Trophoblast cell (in vitro differentiated cells and primary cell): ENCODE measurements around the gene RAB9B.

Source experiments
- DNase-seq, 2 donors: peaks; one replicate each; pipeline ENCODE4 v3.0.0-alpha.2; 2016
- H2AFZ ChIP-seq: 2 replicates; pipeline ENCODE4 v1.6.1; 2013; ENCODE audit warnings: low read length, moderate library complexity, mild to moderate bottlenecking; ENCODE audit not compliant: insufficient read depth, poor library complexity
- H2AK5ac ChIP-seq: 2 replicates; pipeline ENCODE4 v1.6.1; 2013; ENCODE audit warnings: mild to moderate bottlenecking, low read length
- H2BK120ac ChIP-seq: 2 replicates; pipeline ENCODE4 v1.6.1; 2013; ENCODE audit warnings: low read length, mild to moderate bottlenecking, moderate library complexity; ENCODE audit not compliant: insufficient read depth, poor library complexity
- H2BK12ac ChIP-seq: 2 replicates; pipeline ENCODE4 v1.6.1; 2013; ENCODE audit warnings: mild to moderate bottlenecking, low read length, moderate library complexity
- H2BK5ac ChIP-seq: 2 replicates; pipeline ENCODE4 v1.6.1; 2013; ENCODE audit warnings: low read length, low read depth, moderate library complexity, mild to moderate bottlenecking; ENCODE audit not compliant: poor library complexity
- H3K14ac ChIP-seq: 2 replicates; pipeline ENCODE4 v1.6.1; 2013; ENCODE audit warnings: mild to moderate bottlenecking, low read length
- H3K18ac ChIP-seq: 2 replicates; pipeline ENCODE4 v1.6.1; 2013; ENCODE audit warnings: mild to moderate bottlenecking, low read length
- H3K23ac ChIP-seq: 2 replicates; pipeline ENCODE4 v1.6.1; 2013; ENCODE audit warnings: low read length
- H3K27ac ChIP-seq: 2 replicates; pipeline ENCODE4 v1.5.1; 2013; ENCODE audit warnings: low read depth, mild to moderate bottlenecking, inconsistent platforms, low read length, moderate library complexity
- H3K27me3 ChIP-seq: 2 replicates; pipeline ENCODE4 v1.6.1; 2013; ENCODE audit warnings: inconsistent platforms, mild to moderate bottlenecking, low read length, moderate library complexity; ENCODE audit not compliant: insufficient read depth
- H3K36me3 ChIP-seq, 2 experiments: 1 replicate in 1 of 2; 2 replicates in 1 of 2; pipeline ENCODE4 v1.6.1; 2013; ENCODE audit warnings: low read length in 2 of 2, mild to moderate bottlenecking in 2 of 2, moderate library complexity in 1 of 2; ENCODE audit not compliant: insufficient read depth in 2 of 2, control insufficient read depth in 1 of 2
- H3K4ac ChIP-seq: 2 replicates; pipeline ENCODE4 v1.6.1; 2013; ENCODE audit warnings: low read depth, mild to moderate bottlenecking, low read length, moderate library complexity
- H3K4me1 ChIP-seq, 2 experiments: 1 replicate in 1 of 2; 2 replicates in 1 of 2; pipeline ENCODE4 v1.6.1; 2013; ENCODE audit warnings: low read length in 2 of 2, mild to moderate bottlenecking in 2 of 2, moderate library complexity in 1 of 2; ENCODE audit not compliant: insufficient read depth in 2 of 2, control insufficient read depth in 1 of 2
- H3K4me2 ChIP-seq: 2 replicates; pipeline ENCODE4 v1.6.1; 2013; ENCODE audit warnings: inconsistent platforms, mild to moderate bottlenecking, low read length, moderate library complexity
- H3K4me3 ChIP-seq: 2 replicates; pipeline ENCODE4 v1.5.1; 2013; ENCODE audit warnings: mild to moderate bottlenecking, low read depth, low read length, inconsistent platforms
- H3K79me1 ChIP-seq: one replicate; pipeline ENCODE4 v1.6.1; 2013; ENCODE audit warnings: low read length
- H3K79me2 ChIP-seq: 2 replicates; pipeline ENCODE4 v1.6.1; 2013; ENCODE audit warnings: low read length, mild to moderate bottlenecking; ENCODE audit not compliant: control insufficient read depth, insufficient read depth, poor library complexity
- H3K9ac ChIP-seq: 2 replicates; pipeline ENCODE4 v1.6.1; 2013; ENCODE audit warnings: mild to moderate bottlenecking, low read length
- H3K9me3 ChIP-seq: 2 replicates; pipeline ENCODE4 v1.6.1; 2013; ENCODE audit warnings: low read depth, mild to moderate bottlenecking, control low read depth, inconsistent platforms, low read length; ENCODE audit not compliant: insufficient read depth
- H4K12ac ChIP-seq: 2 replicates; pipeline ENCODE4 v1.6.1; 2013; ENCODE audit warnings: low read depth, mild to moderate bottlenecking, low read length, moderate library complexity
- H4K8ac ChIP-seq: 2 replicates; pipeline ENCODE4 v1.6.1; 2013; ENCODE audit warnings: low read depth, mild to moderate bottlenecking, low read length, moderate library complexity
- H4K91ac ChIP-seq: one replicate; pipeline ENCODE4 v1.6.1; 2013; ENCODE audit warnings: low read depth, mild to moderate bottlenecking, low read length, moderate library complexity
- WGBS: extraction: QIAGEN DNeasy Blood & Tissue Kit; methylation state at CpG from one replicate; pipeline ENCODE4 v1.1.7; 2013; ENCODE audit warnings: missing lambda C conversion rate; ENCODE audit not compliant: insufficient read length, insufficient coverage; ENCODE audit errors: extremely low coverage; 5-methylcytosine and 5-hydroxymethylcytosine counted together

RAB9B gene

DNA sequence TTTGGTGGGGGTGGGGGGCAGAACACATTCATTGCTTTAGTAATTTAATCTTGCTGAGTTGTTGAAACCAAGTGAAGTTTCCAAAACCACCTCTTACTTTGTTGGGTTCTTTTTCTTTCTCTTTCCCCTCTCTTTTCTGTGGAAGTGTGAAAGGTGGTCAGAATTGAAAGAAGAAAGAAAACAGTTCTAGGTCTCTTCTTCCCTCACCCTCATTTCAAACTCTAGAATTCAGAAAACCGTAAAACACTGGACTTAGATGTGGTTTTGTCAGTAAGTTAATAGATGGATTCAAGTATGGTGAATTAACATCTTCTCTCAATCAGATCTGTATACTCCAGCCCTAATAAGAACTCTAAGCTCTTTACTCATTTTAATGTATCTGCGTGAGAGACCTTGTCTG is 31.7 kb downstream of the RAB9B start:
- H3K14ac ChIP-seq = no peak overlapping the region
- no peak overlapping the region for H4K12ac ChIP-seq
- no peak overlapping the region for H4K8ac ChIP-seq
- no peaks in the 10 kb centered on the region for H3K9me3 ChIP-seq
- H4K91ac ChIP-seq = no peak overlapping the region
- DNase-seq = no peak
- no peaks in the 10 kb centered on the region for H3K27me3 ChIP-seq
- no peaks in the 10 kb centered on the region for H3K4me1 ChIP-seq
- no peak overlapping the region for H3K23ac ChIP-seq
- H2BK5ac ChIP-seq = no peak overlapping the region
- no peak overlapping the region for H2BK120ac ChIP-seq
- H3K4ac ChIP-seq = no peak overlapping the region
- H3K4me2 ChIP-seq = no peak overlapping the region
- WGBS = no CpG with 5 or more reads among the region's 2 CpGs
- no peak overlapping the region for H3K9ac ChIP-seq
- H2AK5ac ChIP-seq = no peak overlapping the region
- no peak overlapping the region for H2AFZ ChIP-seq
- no peak overlapping the region for H3K18ac ChIP-seq
- H2BK12ac ChIP-seq = no peak overlapping the region
- no peak overlapping the region for H3K27ac ChIP-seq
- H3K4me3 ChIP-seq = no peak overlapping the region
- no peaks in the 10 kb centered on the region for H3K36me3 ChIP-seq
- no peaks in the 10 kb centered on the region for H3K79me2 ChIP-seq
- no peaks in the 10 kb centered on the region for H3K79me1 ChIP-seq

DNA sequence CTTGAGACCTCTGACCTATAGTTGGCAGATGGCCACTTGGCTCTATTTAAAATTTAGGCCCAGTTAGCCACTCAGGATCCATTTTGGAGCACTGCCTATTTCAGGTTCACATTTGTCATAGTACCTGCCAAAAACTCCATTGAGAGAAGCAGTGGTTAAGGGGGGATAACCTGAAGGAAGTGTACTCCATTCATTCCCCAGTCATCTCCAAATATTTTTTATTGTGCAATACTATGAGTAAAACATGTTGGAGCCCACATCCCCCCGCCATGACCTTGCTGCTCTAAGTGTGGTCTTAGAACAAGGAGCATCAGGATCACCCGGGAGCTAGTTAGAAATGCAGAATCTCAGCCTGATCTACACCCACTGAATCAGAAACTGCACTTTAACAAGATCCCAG is 34.4 kb downstream of the RAB9B start:
- no peak overlapping the region for H2BK120ac ChIP-seq
- no peak overlapping the region for H3K9ac ChIP-seq
- H3K4me1 ChIP-seq = no peaks in the 10 kb centered on the region
- no peak overlapping the region for H3K14ac ChIP-seq
- no peaks in the 10 kb centered on the region for H3K36me3 ChIP-seq
- no peak overlapping the region for H3K27ac ChIP-seq
- H3K4ac ChIP-seq = no peak overlapping the region
- no peaks in the 10 kb centered on the region for H3K79me2 ChIP-seq
- H4K12ac ChIP-seq = no peak overlapping the region
- H3K27me3 ChIP-seq = no peaks in the 10 kb centered on the region
- H3K9me3 ChIP-seq = no peaks in the 10 kb centered on the region
- no peak overlapping the region for H3K4me2 ChIP-seq
- H4K8ac ChIP-seq = no peak overlapping the region
- H3K79me1 ChIP-seq = no peaks in the 10 kb centered on the region
- H3K23ac ChIP-seq = no peak overlapping the region
- no peak overlapping the region for H2BK5ac ChIP-seq
- no peak overlapping the region for H2BK12ac ChIP-seq
- no peak overlapping the region for H3K4me3 ChIP-seq
- no CpG with 5 or more reads among the region's 2 CpGs for WGBS
- H3K18ac ChIP-seq = no peak overlapping the region
- DNase-seq = no peak
- H4K91ac ChIP-seq = no peak overlapping the region
- H2AK5ac ChIP-seq = no peak overlapping the region
- no peak overlapping the region for H2AFZ ChIP-seq

- Histone ChIP-seq H3K18ac (no peak overlapping the region), H3K4ac (no peak overlapping the region)
These were observed 37.9 kb downstream of the RAB9B start for GRCh38 chrX:103794119-103794518.

DNA sequence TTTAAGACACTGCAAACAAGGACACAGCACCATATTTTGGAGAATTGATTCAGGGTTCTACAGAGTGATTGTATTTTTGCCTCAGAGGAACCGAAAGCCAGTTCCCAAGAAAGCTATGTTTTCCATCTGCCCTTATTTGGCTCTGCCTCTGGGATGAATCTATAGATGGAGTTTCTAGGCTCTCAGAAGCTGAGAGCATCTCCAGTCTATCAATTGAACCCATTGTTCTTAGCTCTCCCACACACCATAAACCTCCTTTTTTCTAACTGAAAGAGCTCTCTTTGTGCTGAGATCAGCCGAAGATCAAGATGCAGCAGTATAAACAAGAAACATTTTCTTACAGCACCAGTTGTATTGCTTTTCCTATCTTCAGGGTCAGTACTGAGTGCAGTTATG is 38.5 kb downstream of the RAB9B start:
- Histone ChIP-seq H3K27me3 (no peaks in the 10 kb centered on the region), H3K79me1 (no peaks in the 10 kb centered on the region), H3K23ac (no peak overlapping the region), H2AK5ac (no peak overlapping the region), H3K4me1 (no peaks in the 10 kb centered on the region), H3K4me2 (no peak overlapping the region), H3K18ac (no peak overlapping the region), H3K9me3 (no peaks in the 10 kb centered on the region), H3K27ac (no peak overlapping the region), H3K14ac (no peak overlapping the region), H4K12ac (no peak overlapping the region), H2BK120ac (no peak overlapping the region), H3K9ac (no peak overlapping the region), H4K8ac (no peak overlapping the region), H3K79me2 (no peaks in the 10 kb centered on the region), H2AFZ (no peak overlapping the region), H3K4ac (no peak overlapping the region), H4K91ac (no peak overlapping the region), H3K36me3 (no peaks in the 10 kb centered on the region), H3K4me3 (no peak overlapping the region), H2BK5ac (no peak overlapping the region), H2BK12ac (no peak overlapping the region)
- DNase-seq = no peak
- WGBS = no CpG with 5 or more reads among the region's 2 CpGs

More at GRCh38 chrX:103794119-103794518, 37.9 kb downstream of the RAB9B start:
- Histone ChIP-seq H3K9ac (no peak overlapping the region), H3K23ac (no peak overlapping the region), H4K91ac (no peak overlapping the region), H2BK5ac (no peak overlapping the region), H3K27ac (no peak overlapping the region), H2BK120ac (no peak overlapping the region), H3K27me3 (no peaks in the 10 kb centered on the region), H3K14ac (no peak overlapping the region), H3K4me3 (no peak overlapping the region), H3K4me2 (no peak overlapping the region), H3K36me3 (no peaks in the 10 kb centered on the region), H3K9me3 (no peaks in the 10 kb centered on the region), H4K8ac (no peak overlapping the region), H3K4me1 (no peaks in the 10 kb centered on the region), H2BK12ac (no peak overlapping the region), H3K79me1 (no peaks in the 10 kb centered on the region), H2AFZ (no peak overlapping the region), H3K79me2 (no peaks in the 10 kb centered on the region), H2AK5ac (no peak overlapping the region), H4K12ac (no peak overlapping the region)
- WGBS = no CpG with 5 or more reads among the region's 4 CpGs
- no peak for DNase-seq
